Stimulated activated CD4-positive, alpha-beta T cell treated with anti-CD3 and anti-CD28 coated beads, Interleukin-4, amount 100 ng/mL, for 24 hours (primary cell): ENCODE data around the gene RNF130.
"Not testable (repeated sequence)": the region's sequence is repeated elsewhere in the genome, so short reads cannot be mapped to it uniquely, and the experiment has no call there.

Source experiments
- DNase-seq: peaks from one replicate; pipeline ENCODE4 v3.0.0-alpha.2; 2020

RNF130 gene

GRCh38 chr5:180013678-180014077, 57.9 kb downstream of the RNF130 start:
- no peak for DNase-seq

- no peak for DNase-seq
These were observed 59.2 kb downstream of the RNF130 start for GRCh38 chr5:180012316-180012715.

GRCh38 chr5:180010636-180011035, 60.9 kb downstream of the RNF130 start:
- DNase-seq, result no peak

- no peak for DNase-seq
These were observed 62.0 kb downstream of the RNF130 start for GRCh38 chr5:180009581-180009980.

GRCh38 chr5:180008433-180008832, 63.1 kb downstream of the RNF130 start:
- DNase-seq, result no peak

- DNase-seq, result no peak
These were observed 64.0 kb downstream of the RNF130 start for GRCh38 chr5:180007582-180007981.

- DNase-seq, result no peak
These were observed 65.4 kb downstream of the RNF130 start for GRCh38 chr5:180006141-180006540.

GRCh38 chr5:180003127-180003526, 68.4 kb downstream of the RNF130 start:
- DNase-seq, result no peak

- no peak for DNase-seq
These were observed 69.8 kb downstream of the RNF130 start for GRCh38 chr5:180001742-180002141.

GRCh38 chr5:180001136-180001535, 70.4 kb downstream of the RNF130 start:
- no peak for DNase-seq

GRCh38 chr5:179998485-179998884, 73.1 kb downstream of the RNF130 start:
- no peak for DNase-seq

GRCh38 chr5:179994583-179995323, 76.8 kb downstream of the RNF130 start:
- DNase-seq, result no peak

- not testable (repeated sequence) for DNase-seq
These were observed 78.7 kb downstream of the RNF130 start for GRCh38 chr5:179992855-179993254.

- DNase-seq, result no peak
These were observed 80.5 kb downstream of the RNF130 start for GRCh38 chr5:179991106-179991505.

- DNase-seq, result not testable (repeated sequence)
These were observed 81.0 kb downstream of the RNF130 start for GRCh38 chr5:179990525-179990924.

- DNase-seq, result no peak
These were observed 85.2 kb downstream of the RNF130 start for GRCh38 chr5:179986328-179986727.

GRCh38 chr5:179981636-179982035, 89.9 kb downstream of the RNF130 start:
- no peak for DNase-seq

- no peak for DNase-seq
These were observed 90.8 kb downstream of the RNF130 start for GRCh38 chr5:179980767-179981166.

GRCh38 chr5:179978792-179979191, 92.8 kb downstream of the RNF130 start:
- DNase-seq, result no peak

- no peak for DNase-seq
These were observed 95.8 kb downstream of the RNF130 start for GRCh38 chr5:179975713-179976134.

- no peak for DNase-seq
These were observed 96.4 kb downstream of the RNF130 start for GRCh38 chr5:179974946-179975712.

GRCh38 chr5:179974246-179974945, 97.2 kb downstream of the RNF130 start:
- DNase-seq, result no peak

GRCh38 chr5:179973391-179973790, 98.2 kb downstream of the RNF130 start:
- DNase-seq, result no peak

- DNase-seq, result no peak
These were observed 102.4 kb downstream of the RNF130 start for GRCh38 chr5:179969110-179969509.
